NT2/D1 (cell line): Measurements from ENCODE around the gene PHACTR1.

Experiments
- DNase-seq: peaks from one replicate; pipeline ENCODE4 v3.0.0-alpha.2; 2011; ENCODE audit warnings: low read depth, low spot score
- H3K27me3 ChIP-seq: 2 replicates; pipeline ENCODE4 v1.6.0; 2011; ENCODE audit warnings: mild to moderate bottlenecking; ENCODE audit not compliant: insufficient read length, insufficient read depth
- H3K36me3 ChIP-seq: 2 replicates; pipeline ENCODE4 v1.6.1; 2011; ENCODE audit warnings: mild to moderate bottlenecking, low read length, mixed read lengths; ENCODE audit not compliant: insufficient read depth, insufficient read length
- H3K4me1 ChIP-seq: 2 replicates; pipeline ENCODE4 v1.5.1; 2011; ENCODE audit not compliant: insufficient read depth, insufficient read length
- H3K4me3 ChIP-seq: 2 replicates; pipeline ENCODE4 v1.5.1; 2011; ENCODE audit warnings: low read depth; ENCODE audit not compliant: insufficient read length
- H3K9ac ChIP-seq: 2 replicates; pipeline ENCODE4 v1.6.0; 2011; ENCODE audit warnings: low read depth; ENCODE audit not compliant: insufficient read length
- H3K9me3 ChIP-seq: 2 replicates; pipeline ENCODE4 v1.5.1; 2011; ENCODE audit warnings: mild to moderate bottlenecking, low read length; ENCODE audit not compliant: insufficient read depth
- SUZ12 ChIP-seq: IDR thresholded peaks from 2 replicates; pipeline ENCODE4 v1.6.1; 2011; ENCODE audit not compliant: insufficient read length, insufficient read depth; ENCODE audit errors: extremely low read depth
- YY1 ChIP-seq: IDR thresholded peaks from 2 replicates; pipeline ENCODE4 v1.6.1; 2011; ENCODE audit not compliant: insufficient read length, insufficient read depth
- ZNF274 ChIP-seq: IDR thresholded peaks from 2 replicates; pipeline ENCODE4 v1.6.1; 2011; ENCODE audit warnings: mild to moderate bottlenecking, low read depth, low read length

Gene PHACTR1

DNA sequence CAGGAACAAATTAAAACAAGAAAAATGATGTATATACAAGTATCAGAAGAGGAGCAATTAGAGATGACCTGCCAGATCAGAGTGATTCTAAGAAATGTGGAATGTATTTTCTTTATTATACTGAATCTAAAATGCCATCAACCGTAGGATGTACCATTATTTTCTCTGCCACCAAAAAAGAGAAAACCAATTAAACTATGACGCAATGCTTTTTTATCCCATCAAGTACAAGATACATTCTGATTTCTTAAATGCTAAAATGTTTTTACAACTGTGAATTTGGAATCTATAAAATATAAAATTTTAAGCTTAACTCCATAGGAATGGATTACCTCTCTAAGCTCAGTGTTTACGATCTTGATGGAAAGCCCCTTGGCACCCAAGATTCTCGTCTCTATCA, 85.9 kb downstream of the PHACTR1 start:
- Histone ChIP-seq H3K4me3 (no peak overlapping the region), H3K9ac (no peak overlapping the region), H3K9me3 (no peaks in the 10 kb centered on the region), H3K27me3 (no peaks in the 10 kb centered on the region), H3K36me3 (no peaks in the 10 kb centered on the region), H3K4me1 (no peaks in the 10 kb centered on the region)
- TF ChIP-seq YY1 (no peak), ZNF274 (no peak), SUZ12 (no peak)
- no peak for DNase-seq

DNA sequence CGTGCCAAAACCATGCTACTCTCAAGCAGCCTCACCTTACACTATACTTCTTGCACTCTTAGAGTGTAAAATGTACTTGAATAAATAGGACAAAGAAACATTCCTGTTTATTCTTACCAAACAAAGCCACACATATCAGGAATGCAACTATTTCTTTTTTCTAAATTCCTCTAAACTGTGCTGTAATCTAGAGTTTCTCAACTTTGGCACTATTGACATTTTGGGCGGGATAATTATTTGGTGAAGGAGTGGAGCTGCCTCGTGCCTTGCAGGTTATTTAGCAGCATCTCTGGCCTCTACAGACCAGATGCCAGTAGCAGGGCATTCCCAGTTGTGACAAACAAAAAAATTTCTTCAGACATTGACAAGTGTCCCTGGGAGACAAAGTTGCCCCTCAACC, 86.9 kb downstream of the PHACTR1 start:
- no peak overlapping the region for H3K4me3 ChIP-seq
- H3K9ac ChIP-seq = no peak overlapping the region
- DNase-seq = no peak
- H3K27me3 ChIP-seq = no peaks in the 10 kb centered on the region
- TF ChIP-seq ZNF274 (no peak), YY1 (no peak), SUZ12 (no peak)
- no peaks in the 10 kb centered on the region for H3K36me3 ChIP-seq
- H3K9me3 ChIP-seq = no peaks in the 10 kb centered on the region
- no peaks in the 10 kb centered on the region for H3K4me1 ChIP-seq

DNA sequence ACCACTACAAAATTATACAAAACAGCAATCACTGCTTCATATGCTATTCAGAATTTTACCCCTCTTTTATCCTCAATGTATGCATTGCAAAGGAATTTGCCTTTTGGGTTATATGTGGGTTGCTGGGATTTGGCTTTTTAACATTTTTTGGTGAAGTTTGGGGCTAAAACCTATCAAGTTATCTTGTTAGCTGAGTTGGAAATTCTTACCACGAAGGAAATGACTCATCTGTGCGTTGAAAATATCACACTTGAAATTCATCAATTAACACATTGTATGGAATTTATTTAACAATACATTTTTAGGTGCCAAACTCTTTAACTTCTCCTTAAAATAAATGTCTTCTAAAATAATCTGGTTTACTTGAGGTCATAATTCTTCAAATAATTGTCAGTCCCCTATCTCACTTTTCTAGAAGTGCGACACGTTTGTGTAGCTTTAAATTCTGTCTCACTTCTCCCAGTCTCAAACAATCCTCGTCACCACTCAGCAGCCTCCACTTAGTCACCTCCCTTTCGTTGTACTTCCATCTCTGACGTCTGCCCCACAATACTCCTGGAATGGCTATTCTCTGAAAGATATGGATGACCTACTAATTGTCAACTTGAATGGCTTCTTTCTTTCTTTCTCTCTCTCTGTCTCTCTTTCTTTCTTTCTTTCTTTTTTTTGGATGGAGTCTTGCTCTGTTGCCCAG, 88.5 kb downstream of the PHACTR1 start:
- Histone ChIP-seq H3K36me3 (no peaks in the 10 kb centered on the region), H3K9ac (no peak overlapping the region), H3K4me1 (no peaks in the 10 kb centered on the region), H3K27me3 (no peaks in the 10 kb centered on the region), H3K9me3 (no peaks in the 10 kb centered on the region), H3K4me3 (no peak overlapping the region)
- TF ChIP-seq SUZ12 (no peak), ZNF274 (no peak), YY1 (no peak)
- no peak for DNase-seq

- Histone ChIP-seq H3K27me3 (no peaks in the 10 kb centered on the region), H3K9ac (no peak overlapping the region), H3K36me3 (no peaks in the 10 kb centered on the region), H3K9me3 (no peaks in the 10 kb centered on the region), H3K4me3 (no peak overlapping the region), H3K4me1 (no peaks in the 10 kb centered on the region)
- no peak for TF ChIP-seq YY1
- TF ChIP-seq ZNF274 = no peak
- no peak for TF ChIP-seq SUZ12
- DNase-seq = no peak
Measured at GRCh38 chr6:12806136-12806535, 89.6 kb downstream of the PHACTR1 start.

DNA sequence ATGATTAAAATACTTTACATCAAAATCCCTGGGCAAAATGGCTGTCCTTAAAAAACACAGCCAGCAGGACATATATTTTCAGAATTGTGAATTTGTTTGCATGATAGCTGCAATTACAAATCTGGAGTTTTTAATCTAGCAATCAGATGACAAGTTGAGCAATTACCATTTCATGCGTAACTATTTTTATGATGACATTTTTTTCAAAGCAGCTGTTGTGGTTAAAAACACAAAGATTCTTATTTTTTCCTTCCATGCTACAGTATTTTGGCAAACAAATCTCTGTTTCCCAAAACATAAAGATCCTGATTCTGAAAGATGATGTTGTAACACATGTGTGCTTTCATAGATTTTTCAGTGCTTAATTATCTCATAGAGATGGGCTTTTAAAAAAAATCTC, 90.2 kb downstream of the PHACTR1 start:
- Histone ChIP-seq H3K4me3 (no peak overlapping the region), H3K27me3 (no peaks in the 10 kb centered on the region), H3K4me1 (no peaks in the 10 kb centered on the region), H3K9me3 (no peaks in the 10 kb centered on the region), H3K36me3 (no peaks in the 10 kb centered on the region), H3K9ac (no peak overlapping the region)
- TF ChIP-seq ZNF274 (no peak), SUZ12 (no peak), YY1 (no peak)
- no peak for DNase-seq

DNA sequence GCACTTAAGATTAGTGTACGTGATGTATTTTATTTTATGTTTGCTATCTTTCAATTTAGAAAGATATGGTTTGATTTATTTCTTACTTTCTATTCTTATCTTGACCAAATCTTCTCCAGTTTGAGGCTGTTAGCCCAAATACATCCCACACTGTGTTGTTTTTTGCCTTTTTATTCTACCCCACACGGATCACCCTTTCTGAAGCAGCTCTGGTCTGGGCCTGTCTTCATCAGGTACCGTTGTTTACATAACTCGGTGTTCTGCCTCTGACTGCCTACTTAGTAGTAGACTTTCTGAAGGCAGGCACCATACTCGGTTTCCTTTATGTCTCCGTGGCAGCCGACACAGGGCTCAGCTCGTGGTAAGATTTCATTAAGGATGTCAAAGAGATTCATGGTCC, 95.0 kb downstream of the PHACTR1 start:
- TF ChIP-seq YY1 (no peak), ZNF274 (no peak), SUZ12 (no peak)

GRCh38 chr6:12813321-12813720, 96.8 kb downstream of the PHACTR1 start:
- Histone ChIP-seq H3K4me1 (no peaks in the 10 kb centered on the region), H3K9me3 (no peaks in the 10 kb centered on the region), H3K27me3 (no peaks in the 10 kb centered on the region), H3K4me3 (no peak overlapping the region), H3K36me3 (no peaks in the 10 kb centered on the region), H3K9ac (no peak overlapping the region)
- DNase-seq = no peak
- TF ChIP-seq YY1 = no peak
- no peak for TF ChIP-seq ZNF274
- TF ChIP-seq SUZ12 = no peak

More for the DNA sequence above, 95.0 kb downstream of the PHACTR1 start:
- no peak overlapping the region for H3K4me3 ChIP-seq
- H3K4me1 ChIP-seq = no peaks in the 10 kb centered on the region
- DNase-seq = no peak
- H3K27me3 ChIP-seq = no peaks in the 10 kb centered on the region
- H3K36me3 ChIP-seq = no peaks in the 10 kb centered on the region
- H3K9me3 ChIP-seq = no peaks in the 10 kb centered on the region
- H3K9ac ChIP-seq = no peak overlapping the region
